Limb (tissue), 2 donors: Measurements from ENCODE around the gene ZNF385B.

ENCODE experiments used
- DNase-seq, 2 donors: peaks; one replicate each; pipeline ENCODE4 v3.0.0-alpha.2; 2016; ENCODE audit errors: extremely low spot score in 2 of 2

Gene ZNF385B

GRCh38 chr2:179556425-179556824 lies 305.0 kb downstream of the ZNF385B start:
- DNase-seq: no peak

GRCh38 chr2:179555691-179556283 lies 305.6 kb downstream of the ZNF385B start:
- DNase-seq: no peak

- no peak for DNase-seq
These were observed 306.6 kb downstream of the ZNF385B start for GRCh38 chr2:179554639-179555386.

- DNase-seq: no peak
These were observed 308.0 kb downstream of the ZNF385B start for GRCh38 chr2:179553382-179553781.

GRCh38 chr2:179551539-179552045 lies 309.8 kb downstream of the ZNF385B start:
- DNase-seq: no peak

GRCh38 chr2:179550849-179551248 lies 310.6 kb downstream of the ZNF385B start:
- no peak for DNase-seq

GRCh38 chr2:179550214-179550613 lies 311.2 kb downstream of the ZNF385B start:
- no peak for DNase-seq

GRCh38 chr2:179546656-179547055 lies 314.8 kb downstream of the ZNF385B start:
- no peak for DNase-seq

- DNase-seq: no peak
These were observed 316.4 kb downstream of the ZNF385B start for GRCh38 chr2:179545024-179545423.

GRCh38 chr2:179543361-179543901 lies 318.0 kb downstream of the ZNF385B start:
- no peak for DNase-seq

- no peak for DNase-seq
These were observed 319.8 kb downstream of the ZNF385B start for GRCh38 chr2:179541586-179541985.

GRCh38 chr2:179539124-179539511 lies 322.3 kb downstream of the ZNF385B start:
- no peak for DNase-seq

- DNase-seq: no peak
These were observed 322.8 kb downstream of the ZNF385B start for GRCh38 chr2:179538406-179539123.

- no peak for DNase-seq
These were observed 325.2 kb downstream of the ZNF385B start for GRCh38 chr2:179536185-179536584.

GRCh38 chr2:179533875-179534274 lies 327.5 kb downstream of the ZNF385B start:
- no peak for DNase-seq

GRCh38 chr2:179532863-179533278 lies 328.5 kb downstream of the ZNF385B start:
- DNase-seq: no peak

GRCh38 chr2:179528576-179529069 lies 332.8 kb downstream of the ZNF385B start:
- no peak for DNase-seq

- DNase-seq: no peak
These were observed 336.1 kb downstream of the ZNF385B start for GRCh38 chr2:179525340-179525739.

- DNase-seq: no peak
These were observed 336.5 kb downstream of the ZNF385B start for GRCh38 chr2:179524809-179525339.

GRCh38 chr2:179521944-179522343 lies 339.5 kb downstream of the ZNF385B start:
- DNase-seq: no peak

GRCh38 chr2:179518830-179519229 lies 342.6 kb downstream of the ZNF385B start:
- no peak for DNase-seq

GRCh38 chr2:179513181-179513580 lies 348.2 kb downstream of the ZNF385B start:
- DNase-seq: no peak
